Activated T-helper 17 cell treated with anti-CD3 and anti-CD28 coated beads, Interleukin-2, amount 50 U/mL, for 72 hours (primary cell): Measurements from ENCODE around the gene MYH11. TPM values are rescaled to one million over a fixed set of nuclear protein-coding genes. Genes with fewer than 3 reads are reported as not detected.
A peak's percentile ranks its signal among the peaks of the same experiment; 100 is the strongest.

Source experiments
- ATAC-seq: fragments of 150-1000 bp; cut with Tn5 transposase; replicated peaks from 2 replicates; pipeline ENCODE4 v1.10.0; 2021; ENCODE audit warnings: mild to moderate bottlenecking, moderate library complexity
- H3K27ac Mint-ChIP-seq: one replicate; pipeline ENCODE4 v1.8.0; 2022; ENCODE audit warnings: mixed read lengths
- H3K27me3 Mint-ChIP-seq: one replicate; pipeline ENCODE4 v1.8.0; 2022; ENCODE audit warnings: mixed read lengths
- H3K36me3 Mint-ChIP-seq: one replicate; pipeline ENCODE4 v1.8.0; 2022; ENCODE audit warnings: low read depth, mild to moderate bottlenecking, mixed read lengths
- H3K4me1 Mint-ChIP-seq: one replicate; pipeline ENCODE4 v1.8.0; 2022; ENCODE audit warnings: mixed read lengths
- H3K4me3 Mint-ChIP-seq: one replicate; pipeline ENCODE4 v1.8.0; 2022; ENCODE audit warnings: mild to moderate bottlenecking, mixed read lengths
- H3K9me3 Mint-ChIP-seq: one replicate; pipeline ENCODE4 v1.8.0; 2022; ENCODE audit warnings: mixed read lengths
- total RNA-seq, 2 donors: library from RNA; stranded (reverse); gene quantifications; one replicate each; pipeline ENCODE4 v1.2.3, GENCODE V29; 2022

MYH11 gene
- not detected for total RNA-seq

GRCh38 chr16:15856901-15857698 is at the start of gene MYH11:
Gene MYH11 (minus strand): TSS chr16:15857028. CDS start chr16:15838252, 18,776 bp downstream.
- Mint-ChIP-seq H3K27me3 (peaks cover 32% of the 10 kb centered on the region), H3K36me3 (no peaks in the 10 kb centered on the region), H3K9me3 (no peaks in the 10 kb centered on the region), H3K4me3 (peak within 1 kb of the TSS; percentile 42), H3K27ac (no peak within 1 kb of the TSS), H3K4me1 (peaks cover 6% of the 10 kb centered on the region)
- ATAC-seq = no peak

GRCh38 chr16:15906439-15906838 is 49.6 kb upstream of the MYH11 start:
- no peak overlapping the region for H3K27ac Mint-ChIP-seq

GRCh38 chr16:15903960-15904359 is 47.1 kb upstream of the MYH11 start:
- ATAC-seq = no peak
- Mint-ChIP-seq H3K27me3 (peaks cover 3% of the 10 kb centered on the region), H3K4me3 (no peak overlapping the region), H3K4me1 (peaks cover 7% of the 10 kb centered on the region), H3K9me3 (peaks cover 5% of the 10 kb centered on the region), H3K36me3 (no peaks in the 10 kb centered on the region), H3K27ac (no peak overlapping the region)

More at GRCh38 chr16:15906439-15906838, 49.6 kb upstream of the MYH11 start:
- H3K4me3 Mint-ChIP-seq = no peak overlapping the region
- H3K27me3 Mint-ChIP-seq = peaks cover 3% of the 10 kb centered on the region
- peaks cover 5% of the 10 kb centered on the region for H3K4me1 Mint-ChIP-seq
- no peak for ATAC-seq
- peaks cover 5% of the 10 kb centered on the region for H3K9me3 Mint-ChIP-seq
- H3K36me3 Mint-ChIP-seq = no peaks in the 10 kb centered on the region

GRCh38 chr16:15900901-15901500 is 44.2 kb upstream of the MYH11 start:
- Mint-ChIP-seq H3K4me3 (no peak overlapping the region), H3K4me1 (peaks cover 13% of the 10 kb centered on the region), H3K9me3 (no peaks in the 10 kb centered on the region), H3K27ac (no peak overlapping the region), H3K36me3 (no peaks in the 10 kb centered on the region), H3K27me3 (peaks cover 3% of the 10 kb centered on the region)
- no peak for ATAC-seq

GRCh38 chr16:15900357-15900756 is 43.5 kb upstream of the MYH11 start:
- no peaks in the 10 kb centered on the region for H3K9me3 Mint-ChIP-seq
- ATAC-seq = no peak
- no peaks in the 10 kb centered on the region for H3K36me3 Mint-ChIP-seq
- H3K4me1 Mint-ChIP-seq = peaks cover 13% of the 10 kb centered on the region
- H3K27me3 Mint-ChIP-seq = peaks cover 3% of the 10 kb centered on the region
- no peak overlapping the region for H3K27ac Mint-ChIP-seq
- no peak overlapping the region for H3K4me3 Mint-ChIP-seq

- peak; percentile 88 for ATAC-seq
- Mint-ChIP-seq H3K4me3 (peak overlapping the region; percentile 52), H3K4me1 (peaks cover 13% of the 10 kb centered on the region), H3K27ac (peak overlapping the region; percentile 63), H3K36me3 (no peaks in the 10 kb centered on the region), H3K9me3 (no peaks in the 10 kb centered on the region), H3K27me3 (peaks cover 1% of the 10 kb centered on the region)
Measured at GRCh38 chr16:15899538-15900100, 42.8 kb upstream of the MYH11 start.

GRCh38 chr16:15898654-15899053 is 41.8 kb upstream of the MYH11 start:
- Mint-ChIP-seq H3K4me3 (peak overlapping the region; percentile 77), H3K36me3 (no peaks in the 10 kb centered on the region), H3K9me3 (no peaks in the 10 kb centered on the region), H3K4me1 (peaks cover 13% of the 10 kb centered on the region), H3K27me3 (no peaks in the 10 kb centered on the region), H3K27ac (peak overlapping the region; percentile 89)
- ATAC-seq = no peak

GRCh38 chr16:15897834-15898254 is 41.0 kb upstream of the MYH11 start:
- no peaks in the 10 kb centered on the region for H3K9me3 Mint-ChIP-seq
- peaks cover 13% of the 10 kb centered on the region for H3K4me1 Mint-ChIP-seq
- H3K36me3 Mint-ChIP-seq = no peaks in the 10 kb centered on the region
- peak overlapping the region; percentile 77 for H3K4me3 Mint-ChIP-seq
- peak overlapping the region; percentile 89 for H3K27ac Mint-ChIP-seq
- peak; percentile 87 for ATAC-seq
- no peaks in the 10 kb centered on the region for H3K27me3 Mint-ChIP-seq

- no peaks in the 10 kb centered on the region for H3K9me3 Mint-ChIP-seq
- no peaks in the 10 kb centered on the region for H3K27me3 Mint-ChIP-seq
- no peaks in the 10 kb centered on the region for H3K36me3 Mint-ChIP-seq
- H3K4me1 Mint-ChIP-seq = peaks cover 13% of the 10 kb centered on the region
- H3K27ac Mint-ChIP-seq = peak overlapping the region; percentile 89
- ATAC-seq = no peak
- peak overlapping the region; percentile 77 for H3K4me3 Mint-ChIP-seq
Measured at GRCh38 chr16:15897121-15897780, 40.4 kb upstream of the MYH11 start.

GRCh38 chr16:15894571-15895374 is 37.9 kb upstream of the MYH11 start:
- Mint-ChIP-seq H3K27ac (no peak overlapping the region), H3K4me1 (peaks cover 12% of the 10 kb centered on the region)
- no peak for ATAC-seq

GRCh38 chr16:15891508-15891907 is 34.7 kb upstream of the MYH11 start:
- H3K27ac Mint-ChIP-seq = no peak overlapping the region
- no peak for ATAC-seq
- no peaks in the 10 kb centered on the region for H3K9me3 Mint-ChIP-seq
- H3K4me1 Mint-ChIP-seq = peaks cover 5% of the 10 kb centered on the region
- no peak overlapping the region for H3K4me3 Mint-ChIP-seq
- peaks cover 6% of the 10 kb centered on the region for H3K36me3 Mint-ChIP-seq
- H3K27me3 Mint-ChIP-seq = no peaks in the 10 kb centered on the region

More at GRCh38 chr16:15894571-15895374, 37.9 kb upstream of the MYH11 start:
- Mint-ChIP-seq H3K36me3 (no peaks in the 10 kb centered on the region), H3K9me3 (no peaks in the 10 kb centered on the region), H3K4me3 (no peak overlapping the region), H3K27me3 (no peaks in the 10 kb centered on the region)

- no peaks in the 10 kb centered on the region for H3K27me3 Mint-ChIP-seq
- peaks cover 19% of the 10 kb centered on the region for H3K36me3 Mint-ChIP-seq
- peak within 1 kb of the TSS; percentile 97 for H3K4me3 Mint-ChIP-seq
- peak within 1 kb of the TSS; percentile 98 for H3K27ac Mint-ChIP-seq
- H3K9me3 Mint-ChIP-seq = no peaks in the 10 kb centered on the region
- peaks cover 15% of the 10 kb centered on the region for H3K4me1 Mint-ChIP-seq
- ATAC-seq = peak; percentile 99
Measured at GRCh38 chr16:15888072-15888976, 31.5 kb upstream of the MYH11 start, which contains the start of gene CEP20. Gene CEP20 (minus strand): TSS chr16:15888603. CDS start chr16:15888585, 18 bp downstream.

- Mint-ChIP-seq H3K9me3 (no peaks in the 10 kb centered on the region), H3K36me3 (peaks cover 28% of the 10 kb centered on the region)
Measured at GRCh38 chr16:15887283-15887682, 30.5 kb upstream of the MYH11 start.

More at GRCh38 chr16:15887283-15887682, 30.5 kb upstream of the MYH11 start:
- H3K27me3 Mint-ChIP-seq = no peaks in the 10 kb centered on the region
- H3K27ac Mint-ChIP-seq = peak overlapping the region; percentile 98
- H3K4me1 Mint-ChIP-seq = peaks cover 15% of the 10 kb centered on the region
- H3K4me3 Mint-ChIP-seq = peak overlapping the region; percentile 97
- no peak for ATAC-seq
